HG02678 (cell line): ENCODE measurements around the gene S100B.

ENCODE experiments used
- ATAC-seq: cut with Tn5 transposase; IDR thresholded peaks from one replicate; pipeline ENCODE4 v1.9.1; 2021; ENCODE audit warnings: mild to moderate bottlenecking, moderate library complexity; ENCODE audit not compliant: unreplicated experiment

The S100B gene

GRCh38 chr21:46562472-46562871 lies 42.4 kb downstream of the S100B start:
- ATAC-seq: no peak

GRCh38 chr21:46561445-46562090 lies 43.3 kb downstream of the S100B start:
- ATAC-seq: no peak

- no peak for ATAC-seq
Measured at GRCh38 chr21:46560568-46561444, 44.1 kb downstream of the S100B start.

GRCh38 chr21:46559291-46559983 lies 45.4 kb downstream of the S100B start:
- no peak for ATAC-seq

GRCh38 chr21:46557919-46558392 lies 46.9 kb downstream of the S100B start:
- ATAC-seq: no peak

GRCh38 chr21:46557469-46557868 lies 47.4 kb downstream of the S100B start:
- ATAC-seq: no peak

GRCh38 chr21:46556802-46557201 lies 48.1 kb downstream of the S100B start:
- ATAC-seq: no peak

GRCh38 chr21:46555678-46556077 lies 49.2 kb downstream of the S100B start:
- no peak for ATAC-seq

GRCh38 chr21:46555225-46555617 lies 49.7 kb downstream of the S100B start:
- ATAC-seq: no peak

GRCh38 chr21:46554431-46555224 lies 50.3 kb downstream of the S100B start:
- ATAC-seq: no peak

GRCh38 chr21:46553993-46554392 lies 50.9 kb downstream of the S100B start:
- no peak for ATAC-seq

- no peak for ATAC-seq
Measured at GRCh38 chr21:46552865-46553379, 52.0 kb downstream of the S100B start.

- no peak for ATAC-seq
Measured at GRCh38 chr21:46552274-46552673, 52.6 kb downstream of the S100B start.

- ATAC-seq: no peak
Measured at GRCh38 chr21:46551636-46552241, 53.1 kb downstream of the S100B start.

- ATAC-seq: no peak
Measured at GRCh38 chr21:46550116-46550941, 54.6 kb downstream of the S100B start.

- no peak for ATAC-seq
Measured at GRCh38 chr21:46549650-46550049, 55.2 kb downstream of the S100B start.
